Measurements from ENCODE around the gene CHST13. TPM values are rescaled to one million over a fixed set of nuclear protein-coding genes. Genes with fewer than 3 reads are reported as not detected.

CHST13 gene
- total and polyA plus RNA-seq, 2 donors (not counting 3 experiments of a cell fraction or from before 2014, with no cell fraction given), result 0.04 TPM; not detected in 1

- no peak overlapping the region for H3K4me2 ChIP-seq (ENCODE audit: insufficient read depth, low read length)
- no peak overlapping the region for H3K9ac ChIP-seq (replicated peaks; ENCODE audit: extremely low read depth, insufficient read depth, low read length)
- H3K9me1 ChIP-seq (replicated peaks; ENCODE audit: control insufficient read depth, extremely low read depth, insufficient read depth, low read length), result no peaks in the 10 kb centered on the region
- H3K36me3 ChIP-seq (ENCODE audit: control insufficient read depth in 2 of 2, extremely low read depth in 1 of 2, insufficient read depth in 2 of 2, low read length in 2 of 2), result no peaks in the 10 kb centered on the region
- no peaks in the 10 kb centered on the region for H3K4me1 ChIP-seq (ENCODE audit: control insufficient read depth, extremely low read depth, insufficient read depth, low read length)
- FAIRE-seq (no peak), DNase-seq (ENCODE audit: low read depth, low spot score) (no peak)
- no peak overlapping the region for H2AFZ ChIP-seq (ENCODE audit: low read depth, low read length)
- TF ChIP-seq EZH2 (IDR thresholded peaks at IDR 0.05; ENCODE audit: borderline replicate concordance, low read depth, low read length, severe bottlenecking), result no peak
- no peak for TF ChIP-seq GATA2 (IDR thresholded peaks at IDR 0.05; ENCODE audit: insufficient read depth, insufficient read length, low read depth, low read length)
- no peak for TF ChIP-seq MAX (IDR thresholded peaks at IDR 0.05; ENCODE audit: insufficient read depth, insufficient read length)
- CTCF ChIA-PET, result interaction anchor here (1.3 kb wide), 1 partner anchor 13 kb away, joined by 5 read pairs; no protein-coding TSS in a partner anchor
- no peaks in the 10 kb centered on the region for H3K79me2 ChIP-seq (ENCODE audit: control insufficient read depth, insufficient read depth, low read length)
- POLR2A ChIA-PET, result no interaction called here
- intact Hi-C loops (cut with micrococcal nuclease), result no loop called here
- H3K27ac ChIP-seq (ENCODE audit: insufficient read depth, low read depth, low read length), result no peak overlapping the region
- H3K27me3 ChIP-seq (ENCODE audit: control insufficient read depth in 2 of 2, insufficient read depth in 2 of 2, low read length in 2 of 2), result peaks cover 0 to 6% of the 10 kb centered on the region in 2 experiments
- no peaks in the 10 kb centered on the region for H3K9me3 ChIP-seq (replicated peaks; ENCODE audit: control insufficient read depth, insufficient read depth, low read length)
- no peak overlapping the region for H3K4me3 ChIP-seq (replicated peaks in 1 of 3; ENCODE audit: insufficient read depth in 1 of 3, low read depth in 1 of 3, low read length in 3 of 3)
- no TSS peak for BruUV-seq (replicated peaks)
- dilution Hi-C loops (cut with MboI; ENCODE audit: extremely low pct_ligation_motif_present, low sequenced_read_pairs), result no loop called here
- H4K20me1 ChIP-seq (replicated peaks; ENCODE audit: control insufficient read depth, extremely low read depth, insufficient read depth, low read length), result no peaks in the 10 kb centered on the region
Observed at GRCh38 chr3:126573492-126574117, 49.6 kb downstream of the CHST13 start.

GRCh38 chr3:126577261-126577660 lies 53.3 kb downstream of the CHST13 start:
- Histone ChIP-seq H3K27me3 (ENCODE audit: control insufficient read depth in 2 of 2, insufficient read depth in 2 of 2, low read length in 2 of 2) (peaks cover 5 to 8% of the 10 kb centered on the region in 2 experiments), H2AFZ (ENCODE audit: low read depth, low read length) (no peak overlapping the region), H3K4me2 (ENCODE audit: insufficient read depth, low read length) (no peak overlapping the region), H3K4me3 (replicated peaks in 1 of 3; ENCODE audit: insufficient read depth in 1 of 3, low read depth in 1 of 3, low read length in 3 of 3) (no peak overlapping the region), H3K36me3 (ENCODE audit: control insufficient read depth in 2 of 2, extremely low read depth in 1 of 2, insufficient read depth in 2 of 2, low read length in 2 of 2) (no peaks in the 10 kb centered on the region), H3K4me1 (ENCODE audit: control insufficient read depth, extremely low read depth, insufficient read depth, low read length) (no peaks in the 10 kb centered on the region), H3K79me2 (ENCODE audit: control insufficient read depth, insufficient read depth, low read length) (no peaks in the 10 kb centered on the region), H3K9ac (replicated peaks; ENCODE audit: extremely low read depth, insufficient read depth, low read length) (no peak overlapping the region), H3K9me1 (replicated peaks; ENCODE audit: control insufficient read depth, extremely low read depth, insufficient read depth, low read length) (no peaks in the 10 kb centered on the region), H3K9me3 (replicated peaks; ENCODE audit: control insufficient read depth, insufficient read depth, low read length) (no peaks in the 10 kb centered on the region), H3K27ac (ENCODE audit: insufficient read depth, low read depth, low read length) (no peak overlapping the region), H4K20me1 (replicated peaks; ENCODE audit: control insufficient read depth, extremely low read depth, insufficient read depth, low read length) (no peaks in the 10 kb centered on the region)
- CTCF ChIA-PET, result no interaction called here
- intact Hi-C loops (cut with micrococcal nuclease), result no loop called here
- TF ChIP-seq GATA2 (IDR thresholded peaks at IDR 0.05; ENCODE audit: insufficient read depth, insufficient read length, low read depth, low read length) (no peak), POLR2A (IDR thresholded peaks at IDR 0.05; ENCODE audit: low read depth, low read length) (no peak), EZH2 (IDR thresholded peaks at IDR 0.05; ENCODE audit: borderline replicate concordance, low read depth, low read length, severe bottlenecking) (no peak), JUN (IDR thresholded peaks at IDR 0.05; ENCODE audit: borderline replicate concordance, insufficient read depth, insufficient read length, low read depth) (no peak), CTCF (IDR thresholded peaks at IDR 0.05; ENCODE audit: extremely low read depth in 1 of 2, insufficient read depth in 1 of 2, low read depth in 1 of 2, low read length in 2 of 2) (no peak), FOS (IDR thresholded peaks at IDR 0.05; ENCODE audit: borderline replicate concordance, insufficient read depth, low read length) (no peak), MAX (IDR thresholded peaks at IDR 0.05; ENCODE audit: insufficient read depth, insufficient read length) (no peak), MYC (IDR thresholded peaks at IDR 0.05; ENCODE audit: low read depth, low read length) (no peak), POLR2AphosphoS5 (IDR thresholded peaks at IDR 0.05; ENCODE audit: insufficient read depth, low read depth, low read length) (no peak)
- POLR2A ChIA-PET, result no interaction called here
- dilution Hi-C loops (cut with MboI; ENCODE audit: extremely low pct_ligation_motif_present, low sequenced_read_pairs), result no loop called here
- BruUV-seq (replicated peaks), result no TSS peak
- DNase-seq (ENCODE audit: low read depth, low spot score), result no peak
- FAIRE-seq, result no peak

Measured in endothelial cell of umbilical vein (primary cell).